ENCODE results near the gene TLR6. TPM values are rescaled to one million over a fixed set of nuclear protein-coding genes. Genes with fewer than 3 reads are reported as not detected.

TLR6 gene
- total and polyA plus RNA-seq, 10 of the 15 experiments (the other 5 are each of a cell fraction or from before 2014, with no cell fraction given): 1.1 to 49.4 (median 12.5) TPM

GRCh38 chr4:38821739-38822138, 34.9 kb downstream of the TLR6 start:
- POLR2A ChIA-PET: interaction anchor here (1.3 to 10.2 kb wide), 4 partner anchors 10 to 41 kb away, joined by 5 to 110 read pairs (median 20); partner anchors contain the start of genes TLR1 and TLR10
- Histone ChIP-seq H3K9me3 (replicated peaks; ENCODE audit: control insufficient read depth, insufficient read depth, low read length) (peaks cover 21% of the 10 kb centered on the region; the same call in 2 of the 3 replicates), H3K36me3 (ENCODE audit: control insufficient read depth in 2 of 2, insufficient read depth in 2 of 2, low read length in 1 of 2) (peaks cover 2 to 3% of the 10 kb centered on the region in 2 experiments; a peak in 2 of 4 replicates), H3K9ac (ENCODE audit: control insufficient read depth, insufficient read depth, low read length) (no peak overlapping the region), H3K4me2 (ENCODE audit: control insufficient read depth, insufficient read depth) (no peak overlapping the region), H4K20me1 (ENCODE audit: control insufficient read depth, insufficient read depth) (no peaks in the 10 kb centered on the region), H2AFZ (ENCODE audit: control insufficient read depth, low read depth, low read length) (no peak overlapping the region), H3K4me3 (no peak overlapping the region), H3K79me2 (ENCODE audit: control insufficient read depth, insufficient read depth, low read length) (peaks cover 2% of the 10 kb centered on the region), H3K27ac (ENCODE audit: control insufficient read depth, insufficient read depth) (0 out of 2 replicates have a peak overlapping the region, but pooled peaks have one; percentile 5), H3K4me1 (ENCODE audit: control insufficient read depth, insufficient read depth, low read length) (peaks cover 28% of the 10 kb centered on the region), H3K27me3 (replicated peaks in 1 of 2; ENCODE audit: control insufficient read depth in 2 of 2, insufficient read depth in 2 of 2, low read length in 1 of 2) (no peaks in the 10 kb centered on the region)
- WGBS (ENCODE audit: insufficient coverage, insufficient replicate concordance, low lambda C conversion rate, missing lambda C conversion rate): 95% methylated on average over 3 of the region's 3 CpGs
- in situ Hi-C loops (cut with MboI): loop anchor here (25.0 kb wide), 1 partner anchor 1366 kb away; the partner anchor contains the start of gene RHOH
- no peak for TF ChIP-seq ZSCAN29 (IDR thresholded peaks at IDR 0.05)
- TF ChIP-seq ZNF274 (IDR thresholded peaks at IDR 0.05; ENCODE audit: insufficient read depth, insufficient read length): no peak
- no peak for TF ChIP-seq IKZF2 (IDR thresholded peaks at IDR 0.05)
- no peak for TF ChIP-seq USF1 (IDR thresholded peaks at IDR 0.05; ENCODE audit: borderline replicate concordance, extremely low read length, insufficient read depth, low read depth, low read length)
- no peak for TF ChIP-seq JUND (IDR thresholded peaks at IDR 0.05; ENCODE audit: low read depth, low read length)
- no peak for TF ChIP-seq E2F8 (IDR thresholded peaks at IDR 0.05; ENCODE audit: low read depth, partially characterized antibody)
- no peak for TF ChIP-seq MEF2B (IDR thresholded peaks at IDR 0.05; ENCODE audit: partially characterized antibody, poor library complexity, severe bottlenecking)
- TF ChIP-seq, protein P1, sequence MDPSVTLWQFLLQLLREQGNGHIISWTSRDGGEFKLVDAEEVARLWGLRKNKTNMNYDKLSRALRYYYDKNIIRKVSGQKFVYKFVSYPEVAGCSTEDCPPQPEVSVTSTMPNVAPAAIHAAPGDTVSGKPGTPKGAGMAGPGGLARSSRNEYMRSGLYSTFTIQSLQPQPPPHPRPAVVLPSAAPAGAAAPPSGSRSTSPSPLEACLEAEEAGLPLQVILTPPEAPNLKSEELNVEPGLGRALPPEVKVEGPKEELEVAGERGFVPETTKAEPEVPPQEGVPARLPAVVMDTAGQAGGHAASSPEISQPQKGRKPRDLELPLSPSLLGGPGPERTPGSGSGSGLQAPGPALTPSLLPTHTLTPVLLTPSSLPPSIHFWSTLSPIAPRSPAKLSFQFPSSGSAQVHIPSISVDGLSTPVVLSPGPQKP (IDR thresholded peaks at IDR 0.05; ENCODE audit: low read depth, low read length): no peak
- TF ChIP-seq NRF1 (conservative IDR thresholded peaks at IDR 0.05; ENCODE audit: low read depth, low read length): no peak
- TF ChIP-seq HDAC6 (IDR thresholded peaks at IDR 0.05; ENCODE audit: unreplicated experiment): no peak
- DNase-seq (ENCODE audit: low read depth, low spot score) (no peak), ATAC-seq (no peak), FAIRE-seq (no peak)
- no TSS peak for BruUV-seq (replicated peaks)
- RAD21 ChIA-PET (ENCODE audit: unreplicated experiment): interaction anchor here (1.3 to 8.9 kb wide), 8 partner anchors 10 to 67 kb away, joined by 3 to 171 read pairs (median 7); partner anchors contain the start of genes TLR1 and TLR10
- SMC1A ChIA-PET (ENCODE audit: uncharacterized antibody, unreplicated experiment): interaction anchor here (0.7 to 13.0 kb wide), 14 partner anchors 6 to 60 kb away, joined by 3 to 178 read pairs (median 7); partner anchors contain the start of genes TLR1, TLR10 and TLR6
- intact Hi-C loops (cut with micrococcal nuclease; ENCODE audit: unreplicated experiment): no loop called here
- CTCF ChIA-PET: interaction anchor here (0.6 to 1.6 kb wide), 12 partner anchors 10 to 608 kb away, joined by 3 to 12 read pairs (median 5); partner anchors contain the start of gene TLR10
